HepG2 (cell line): ENCODE measurements around the gene ZBTB17. TPM values are rescaled to one million over a fixed set of nuclear protein-coding genes. Genes with fewer than 3 reads are reported as not detected.

Experiments used
- ATAC-seq: fragments of 200-7000 bp; cut with Tn5 transposase; 3 replicates; pipeline ENCODE4 v1.9.1; 2020; ENCODE audit warnings: mild to moderate bottlenecking, moderate library complexity
- BruUV-seq: library from RNA; stranded (reverse); fragments of 400-500 nt; replicated peaks from 2 replicates; lab custom pipeline; 2021; lab: Mats Ljungman, UMichigan
- CTCF ChIA-PET: fragments of 300-600 bp; formaldehyde crosslinking; extraction: SDS; loops from one replicate; lab custom pipeline; 2021; ENCODE audit warnings: low total read pairs, inconsistent platforms, low intra/inter-chr PET ratio; lab: Yijun Ruan, JAX
- POLR2A ChIA-PET: fragments of 350-600 bp; sonication (Branson Sonifier 250); formaldehyde crosslinking; loops from one replicate; lab custom pipeline; 2020; ENCODE audit warnings: antibody characterized with exemption, inconsistent platforms; lab: Yijun Ruan, JAX
- DNase-seq: peaks from one replicate; pipeline ENCODE4 v3.0.0-alpha.2; 2015; ENCODE audit warnings: low spot score
- FAIRE-seq: peaks from 3 replicates; lab custom pipeline; 2011; peaks lifted over from hg19 to GRCh38; lab: Jason Lieb, UNC
- H2AFZ ChIP-seq: one replicate; pipeline ENCODE4 v1.6.1; 2011; ENCODE audit warnings: low read length, inconsistent platforms
- H3K27ac ChIP-seq: fragments of 300-600 bp; 3 replicates; pipeline ENCODE4 v1.8.0; 2011; ENCODE audit warnings: mixed run types, mild to moderate bottlenecking, mixed read lengths, low read length, inconsistent platforms; ENCODE audit not compliant: insufficient read depth; ENCODE audit errors: extremely low read length
- H3K27me3 ChIP-seq, 2 experiments: fragments of 200-600 bp in 1 of 2; 2 replicates in 1 of 2; 3 replicates in 1 of 2; pipeline versions ENCODE4 v1.6.0 to v1.8.0; 2011; ENCODE audit warnings: low read length in 2 of 2, mild to moderate bottlenecking in 2 of 2, moderate library complexity in 2 of 2, inconsistent platforms in 1 of 2; ENCODE audit not compliant: insufficient read depth in 2 of 2, control insufficient read depth in 1 of 2
- H3K36me3 ChIP-seq, 2 experiments: fragments of 200-600 bp in 1 of 2; replicated peaks in 1 of 2; 2 replicates in 1 of 2; 3 replicates in 1 of 2; pipeline versions ENCODE4 v1.5.1 to v1.8.0; 2011; ENCODE audit warnings: low read length in 2 of 2, inconsistent platforms in 1 of 2; ENCODE audit not compliant: insufficient read depth in 2 of 2, control insufficient read depth in 1 of 2
- H3K4me1 ChIP-seq: 2 replicates; pipeline ENCODE4 v1.5.1; 2012; ENCODE audit warnings: low read length, inconsistent platforms; ENCODE audit not compliant: insufficient read depth
- H3K4me2 ChIP-seq: 2 replicates; pipeline ENCODE4 v1.6.0; 2011; ENCODE audit warnings: low read depth, low read length, inconsistent platforms
- H3K4me3 ChIP-seq, 3 experiments: fragments of 200-600 bp in 1 of 3; sonication (generic), shearing (Covaris generic) in 1 of 3; replicated peaks in 1 of 3; 2 replicates each; pipeline ENCODE4 v1.5.1; 2011 to 2016; ENCODE audit warnings: low read length in 3 of 3, inconsistent platforms in 2 of 3, low read depth in 2 of 3, mild to moderate bottlenecking in 2 of 3, control low read depth in 1 of 3, mixed read lengths in 1 of 3; ENCODE audit not compliant: insufficient read depth in 1 of 3
- H3K79me2 ChIP-seq: one replicate; pipeline ENCODE4 v1.6.1; 2011; ENCODE audit warnings: low read length, inconsistent platforms; ENCODE audit not compliant: insufficient read depth
- H3K9ac ChIP-seq: 2 replicates; pipeline ENCODE4 v1.6.0; 2011; ENCODE audit warnings: mild to moderate bottlenecking, low read depth, low read length, inconsistent platforms; ENCODE audit not compliant: insufficient read depth
- H3K9me3 ChIP-seq: 2 replicates; pipeline ENCODE4 v1.5.1; 2012; ENCODE audit warnings: mild to moderate bottlenecking, low read length
- H4K20me1 ChIP-seq: 2 replicates; pipeline ENCODE4 v1.6.0; 2011; ENCODE audit warnings: inconsistent platforms, mild to moderate bottlenecking, low read length, moderate library complexity; ENCODE audit not compliant: insufficient read depth
- ATF1 ChIP-seq: IDR thresholded peaks from 2 replicates; pipeline ENCODE4 v1.6.1; 2016; ENCODE audit warnings: mild to moderate bottlenecking, control low read depth
- ATF7 ChIP-seq, 2 experiments: fragments of 450-650 bp in 1 of 2; sonication (generic) in 1 of 2; formaldehyde crosslinking in 1 of 2; IDR thresholded peaks; 2 replicates each; pipeline versions ENCODE4 v1.4.0 to v1.6.1; 2016 to 2020; ENCODE audit warnings: antibody characterized with exemption in 1 of 2, mild to moderate bottlenecking in 1 of 2, missing genetic modification reagents in 1 of 2
- ATM ChIP-seq: fragments of 450-650 bp; IDR thresholded peaks from 2 replicates; pipeline ENCODE4 v1.7.1; 2017; ENCODE audit warnings: mild to moderate bottlenecking, borderline replicate concordance
- ATRX ChIP-seq: sonication (generic); formaldehyde crosslinking; IDR thresholded peaks from 2 replicates; pipeline ENCODE4 v1.4.0; 2020; ENCODE audit warnings: missing genetic modification reagents, borderline replicate concordance
- HNF4A ChIP-seq: sonication (generic); formaldehyde crosslinking; IDR thresholded peaks from 2 replicates; pipeline ENCODE4 v1.4.0; 2020; ENCODE audit warnings: missing genetic modification reagents
- HOXA5 ChIP-seq: sonication (generic); formaldehyde crosslinking; IDR thresholded peaks from 2 replicates; pipeline ENCODE4 v1.4.0; 2020; ENCODE audit warnings: missing genetic modification reagents
- MAFF ChIP-seq: IDR thresholded peaks from 2 replicates; pipeline ENCODE4 v1.6.1; 2011; ENCODE audit warnings: low read depth, low read length, improper control_type of control experiment
- MAFK ChIP-seq, 2 experiments: IDR thresholded peaks in 1 of 2; conservative IDR thresholded peaks in 1 of 2; 2 replicates each; pipeline ENCODE4 v1.6.1; 2011; ENCODE audit warnings: improper control_type of control experiment in 2 of 2, low read length in 2 of 2
- NFATC3 ChIP-seq: sonication (generic); formaldehyde crosslinking; IDR thresholded peaks from 2 replicates; pipeline ENCODE4 v1.5.1; 2020; ENCODE audit warnings: mild to moderate bottlenecking, missing genetic modification reagents
- SIN3A ChIP-seq: IDR thresholded peaks from 2 replicates; pipeline ENCODE4 v1.6.1; 2011; ENCODE audit warnings: low read depth, mild to moderate bottlenecking, control low read depth, low read length, borderline replicate concordance
- SMAD3 ChIP-seq: sonication (generic); formaldehyde crosslinking; IDR thresholded peaks from 2 replicates; pipeline ENCODE4 v1.4.0; 2020; ENCODE audit warnings: missing genetic modification reagents
- SUZ12 ChIP-seq: fragments of 150-350 bp; IDR thresholded peaks from 2 replicates; pipeline ENCODE4 v1.6.1; 2014; ENCODE audit warnings: low read depth, low read length
- ZFP36 ChIP-seq: fragments of 150-350 bp; IDR thresholded peaks from 2 replicates; pipeline ENCODE4 v1.6.1; 2018; ENCODE audit warnings: borderline replicate concordance, low read length, low read depth; ENCODE audit not compliant: partially characterized antibody
- ZNF230 ChIP-seq: sonication (generic); formaldehyde crosslinking; IDR thresholded peaks from 2 replicates; pipeline ENCODE4 v1.4.0; 2020; ENCODE audit warnings: mild to moderate bottlenecking, missing genetic modification reagents
- ZNF724P ChIP-seq: sonication (generic); formaldehyde crosslinking; IDR thresholded peaks from 2 replicates; pipeline ENCODE4 v1.8.0; 2022; ENCODE audit warnings: missing genetic modification reagents, borderline replicate concordance
- WGBS: methylation state at CpG from one replicate; pipeline ENCODE4 v1.1.6; 2017; ENCODE audit warnings: low lambda C conversion rate; 5-methylcytosine and 5-hydroxymethylcytosine counted together
- in situ Hi-C: cut with HindIII; loops from 2 replicates; pipeline ENCODE4 v1.10.0; 2017; ENCODE audit warnings: low pct_unique_long_range_greater_than_20kb; ENCODE audit not compliant: extremely low pct_ligation_motif_present
- intact Hi-C: fragments of 100-400 bp; cut with micrococcal nuclease; formaldehyde crosslinking; loops from one replicate; pipeline ENCODE4 v1.10.0; 2022; ENCODE audit not compliant: unreplicated experiment
- polyA plus RNA-seq, 8 experiments: library from polyadenylated mRNA; depleted of rRNA in 3 of 8; stranded (reverse) in 7 of 8; unstranded in 1 of 8; fragments of >200 nt; fragmentation: Illumina TruSeq in 4 of 8; extraction: Trizol in 4 of 8; gene quantifications; 2 replicates each; pipeline versions ENCODE4 v1.2.1 to v1.2.3, GENCODE V29; 2011 to 2016; ENCODE audit warnings: low read depth in 4 of 8, missing spikeins in 1 of 8, mixed read lengths in 1 of 8; ENCODE audit not compliant: insufficient read depth in 1 of 8
- total RNA-seq, 5 experiments: library from RNA; depleted of rRNA; stranded (reverse); fragments of >200 nt; fragmentation: Illumina TruSeq; extraction: Trizol; gene quantifications; 2 replicates each; pipeline ENCODE4 v1.2.3, GENCODE V29; 2016; ENCODE audit warnings: low read depth in 1 of 5
- TF ChIP-seq, protein P1 (sequence below), 2 experiments: IDR thresholded peaks; 2 replicates each; pipeline ENCODE4 v1.6.1; 2011 to 2012; ENCODE audit warnings: low read length in 2 of 2, borderline replicate concordance in 1 of 2, low read depth in 1 of 2, mild to moderate bottlenecking in 1 of 2, moderate library complexity in 1 of 2

Gene ZBTB17
- total and polyA plus RNA-seq, 2 of the 13 experiments (the other 11 are each of a cell fraction or from before 2014, with no cell fraction given) = 16.7 to 17.0 TPM

DNA sequence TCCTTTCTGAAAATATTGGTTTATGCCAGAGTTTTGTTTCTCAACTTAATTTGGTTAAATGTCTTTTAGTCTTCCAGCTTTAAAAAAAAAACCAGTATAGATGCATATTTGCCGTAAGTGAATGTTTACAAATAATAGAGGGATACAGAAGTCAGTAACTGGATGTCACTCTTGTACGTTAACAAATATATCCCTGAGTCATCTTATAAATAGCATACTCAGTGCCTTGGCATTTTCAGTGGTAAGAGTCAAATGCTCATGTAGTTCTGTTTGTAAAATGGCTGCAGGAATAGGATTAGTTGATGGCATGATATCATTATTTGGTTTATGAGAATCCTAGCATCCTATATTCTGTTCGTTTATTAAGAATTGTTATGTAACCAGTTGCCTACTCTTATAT is 73.0 kb downstream of the ZBTB17 start:
- CTCF ChIA-PET = no interaction called here
- H4K20me1 ChIP-seq = peaks cover 12% of the 10 kb centered on the region; the same call in 1 of the 2 replicates
- TF ChIP-seq ATF1 = no peak
- TF ChIP-seq MAFF = peak; percentile 23; the same call in 1 of the 2 replicates
- no peak for TF ChIP-seq ZNF724P (CRISPR knock-in tag)
- TF ChIP-seq MAFK (conservative IDR thresholded peaks at IDR 0.05 in 1 of 2, IDR thresholded peaks at IDR 0.05 in 1 of 2; ENCODE audit: low read length in 2 of 2) = peak in 1 of 2 experiments; percentile 20; a peak in 2 of 4 replicates
- TF ChIP-seq, all 625 proteins: peak for 2
- FAIRE-seq = no peak
- Histone ChIP-seq H2AFZ (no peak overlapping the region), H3K79me2 (peaks cover 82% of the 10 kb centered on the region), H3K4me1 (no peaks in the 10 kb centered on the region), H3K4me2 (no peak overlapping the region), H3K9ac (no peak overlapping the region), H3K4me3 (no peak overlapping the region), H3K36me3 (peaks cover 0 to 10% of the 10 kb centered on the region in 2 experiments; a peak in 3 of 5 replicates), H3K9me3 (no peaks in the 10 kb centered on the region), H3K27me3 (no peaks in the 10 kb centered on the region), H3K27ac (no peak overlapping the region)
- POLR2A ChIA-PET = no interaction called here
- ATAC-seq = no peak
- 96% methylated on average over 3 of the region's 3 CpGs for WGBS
- no TSS peak for BruUV-seq
- intact Hi-C loops (no loop called here), in situ Hi-C loops (no loop called here)
- DNase-seq = no peak

DNA sequence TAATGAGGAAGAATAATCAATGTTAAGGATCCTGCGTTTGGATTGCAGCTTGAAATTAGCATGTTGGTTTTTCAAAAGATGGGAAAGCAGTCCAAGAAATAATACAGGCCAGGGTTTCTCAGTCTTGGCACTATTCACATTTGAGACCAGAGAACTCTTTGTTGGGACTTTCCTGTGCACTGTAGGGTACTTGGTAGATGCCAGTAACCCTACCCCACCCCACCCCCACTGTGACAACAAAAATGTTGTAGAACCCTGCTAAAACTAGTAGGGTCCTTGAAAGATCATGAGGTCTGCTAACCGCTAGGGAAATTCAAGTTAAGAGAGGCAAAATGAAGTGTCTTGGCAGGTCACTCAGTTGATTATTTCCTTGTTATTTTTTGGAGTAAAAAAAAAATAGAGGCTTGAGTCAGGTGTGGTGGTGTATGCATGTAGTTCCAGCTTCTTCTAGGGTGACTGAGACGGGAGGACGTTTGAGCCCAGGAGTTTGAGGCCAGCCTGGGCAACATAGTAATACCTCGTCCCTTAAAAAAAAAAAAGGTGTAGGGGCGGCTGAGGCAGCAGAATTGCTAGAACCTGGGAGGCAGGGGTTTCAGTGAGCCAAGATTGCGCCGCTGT is 75.1 kb downstream of the ZBTB17 start:
- Histone ChIP-seq H3K27ac (no peak overlapping the region), H3K9ac (no peak overlapping the region), H3K9me3 (no peaks in the 10 kb centered on the region), H3K79me2 (peaks cover 80% of the 10 kb centered on the region), H3K36me3 (peaks cover 0 to 8% of the 10 kb centered on the region in 2 experiments; a peak in 3 of 5 replicates), H3K4me1 (no peaks in the 10 kb centered on the region), H4K20me1 (peaks cover 14% of the 10 kb centered on the region), H3K4me3 (no peak overlapping the region), H3K27me3 (no peaks in the 10 kb centered on the region), H3K4me2 (no peak overlapping the region), H2AFZ (no peak overlapping the region)
- BruUV-seq = no TSS peak
- intact Hi-C loops (no loop called here), in situ Hi-C loops (no loop called here)
- POLR2A ChIA-PET = no interaction called here
- DNase-seq = no peak
- WGBS = 92% methylated on average over 8 of the region's 8 CpGs
- ATAC-seq = no peak
- CTCF ChIA-PET = no interaction called here
- no peak for FAIRE-seq
- TF ChIP-seq ATM (no peak), HNF4A (CRISPR knock-in tag) (no peak), ZFP36 (no peak), HOXA5 (CRISPR knock-in tag) (no peak), SUZ12 (no peak), ATRX (no peak), ATF7 (IDR thresholded peaks at IDR 0.05) (no peak), ATF7 (CRISPR knock-in tag; IDR thresholded peaks at IDR 0.05) (no peak), SMAD3 (CRISPR knock-in tag) (no peak), NFATC3 (CRISPR knock-in tag) (no peak), SIN3A (no peak), ZNF230 (no peak)
- TF ChIP-seq, protein P1, sequence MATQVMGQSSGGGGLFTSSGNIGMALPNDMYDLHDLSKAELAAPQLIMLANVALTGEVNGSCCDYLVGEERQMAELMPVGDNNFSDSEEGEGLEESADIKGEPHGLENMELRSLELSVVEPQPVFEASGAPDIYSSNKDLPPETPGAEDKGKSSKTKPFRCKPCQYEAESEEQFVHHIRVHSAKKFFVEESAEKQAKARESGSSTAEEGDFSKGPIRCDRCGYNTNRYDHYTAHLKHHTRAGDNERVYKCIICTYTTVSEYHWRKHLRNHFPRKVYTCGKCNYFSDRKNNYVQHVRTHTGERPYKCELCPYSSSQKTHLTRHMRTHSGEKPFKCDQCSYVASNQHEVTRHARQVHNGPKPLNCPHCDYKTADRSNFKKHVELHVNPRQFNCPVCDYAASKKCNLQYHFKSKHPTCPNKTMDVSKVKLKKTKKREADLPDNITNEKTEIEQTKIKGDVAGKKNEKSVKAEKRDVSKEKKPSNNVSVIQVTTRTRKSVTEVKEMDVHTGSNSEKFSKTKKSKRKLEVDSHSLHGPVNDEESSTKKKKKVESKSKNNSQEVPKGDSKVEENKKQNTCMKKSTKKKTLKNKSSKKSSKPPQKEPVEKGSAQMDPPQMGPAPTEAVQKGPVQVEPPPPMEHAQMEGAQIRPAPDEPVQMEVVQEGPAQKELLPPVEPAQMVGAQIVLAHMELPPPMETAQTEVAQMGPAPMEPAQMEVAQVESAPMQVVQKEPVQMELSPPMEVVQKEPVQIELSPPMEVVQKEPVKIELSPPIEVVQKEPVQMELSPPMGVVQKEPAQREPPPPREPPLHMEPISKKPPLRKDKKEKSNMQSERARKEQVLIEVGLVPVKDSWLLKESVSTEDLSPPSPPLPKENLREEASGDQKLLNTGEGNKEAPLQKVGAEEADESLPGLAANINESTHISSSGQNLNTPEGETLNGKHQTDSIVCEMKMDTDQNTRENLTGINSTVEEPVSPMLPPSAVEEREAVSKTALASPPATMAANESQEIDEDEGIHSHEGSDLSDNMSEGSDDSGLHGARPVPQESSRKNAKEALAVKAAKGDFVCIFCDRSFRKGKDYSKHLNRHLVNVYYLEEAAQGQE (IDR thresholded peaks at IDR 0.05; ENCODE audit: borderline replicate concordance in 1 of 2, low read depth in 1 of 2, low read length in 2 of 2) = no peak
